ENCODE results near the gene CCDC27. TPM values are rescaled to one million over a fixed set of nuclear protein-coding genes. Genes with fewer than 3 reads are reported as not detected.

The CCDC27 gene
- total RNA-seq, 1 donor from 2014 or later, result not detected

GRCh38 chr1:3775490-3776230, 23.4 kb downstream of the CCDC27 start:
- peak; percentile 37 for DNase-seq (ENCODE audit: low read depth)
- peak; percentile 54 for TF ChIP-seq CTCF (IDR thresholded peaks at IDR 0.05; ENCODE audit: insufficient read depth, low read length, poor library complexity, severe bottlenecking)
- Histone ChIP-seq H3K36me3 (ENCODE audit: control insufficient read depth, insufficient read depth, low read length) (peaks cover 1% of the 10 kb centered on the region), H3K27me3 (ENCODE audit: control insufficient read depth, insufficient read depth, low read length) (peaks cover 5% of the 10 kb centered on the region), H3K4me3 (ENCODE audit: low read depth, low read length) (no peak overlapping the region)

- no peak for DNase-seq (ENCODE audit: low read depth)
These were observed 24.1 kb downstream of the CCDC27 start for GRCh38 chr1:3776231-3776961.

GRCh38 chr1:3777078-3777547, 24.9 kb downstream of the CCDC27 start:
- TF ChIP-seq CTCF (IDR thresholded peaks at IDR 0.05; ENCODE audit: insufficient read depth, low read length, poor library complexity, severe bottlenecking), result no peak
- peaks cover 1% of the 10 kb centered on the region for H3K36me3 ChIP-seq (ENCODE audit: control insufficient read depth, insufficient read depth, low read length)

More at GRCh38 chr1:3776231-3776961, 24.1 kb downstream of the CCDC27 start:
- Histone ChIP-seq H3K27me3 (ENCODE audit: control insufficient read depth, insufficient read depth, low read length) (peaks cover under 1% of the 10 kb centered on the region), H3K4me3 (ENCODE audit: low read depth, low read length) (no peak overlapping the region), H3K36me3 (ENCODE audit: control insufficient read depth, insufficient read depth, low read length) (peaks cover 1% of the 10 kb centered on the region)
- TF ChIP-seq CTCF (IDR thresholded peaks at IDR 0.05; ENCODE audit: insufficient read depth, low read length, poor library complexity, severe bottlenecking), result no peak

GRCh38 chr1:3777647-3778589, 25.7 kb downstream of the CCDC27 start:
- DNase-seq (ENCODE audit: low read depth), result no peak
- peaks cover 3% of the 10 kb centered on the region for H3K36me3 ChIP-seq (ENCODE audit: control insufficient read depth, insufficient read depth, low read length)
- H3K4me3 ChIP-seq (ENCODE audit: low read depth, low read length), result no peak overlapping the region
- no peaks in the 10 kb centered on the region for H3K27me3 ChIP-seq (ENCODE audit: control insufficient read depth, insufficient read depth, low read length)
- TF ChIP-seq CTCF (IDR thresholded peaks at IDR 0.05; ENCODE audit: insufficient read depth, low read length, poor library complexity, severe bottlenecking), result no peak

More at GRCh38 chr1:3777078-3777547, 24.9 kb downstream of the CCDC27 start:
- no peaks in the 10 kb centered on the region for H3K27me3 ChIP-seq (ENCODE audit: control insufficient read depth, insufficient read depth, low read length)
- no peak for DNase-seq (ENCODE audit: low read depth)
- no peak overlapping the region for H3K4me3 ChIP-seq (ENCODE audit: low read depth, low read length)

GRCh38 chr1:3778590-3779264, 26.5 kb downstream of the CCDC27 start:
- Histone ChIP-seq H3K4me3 (ENCODE audit: low read depth, low read length) (no peak overlapping the region), H3K36me3 (ENCODE audit: control insufficient read depth, insufficient read depth, low read length) (peaks cover 3% of the 10 kb centered on the region), H3K27me3 (ENCODE audit: control insufficient read depth, insufficient read depth, low read length) (no peaks in the 10 kb centered on the region)
- DNase-seq (ENCODE audit: low read depth), result no peak
- TF ChIP-seq CTCF (IDR thresholded peaks at IDR 0.05; ENCODE audit: insufficient read depth, low read length, poor library complexity, severe bottlenecking), result no peak
